ENCODE results near the gene SLC35F4.

GRCh38 chr14:57736391-57736790 lies 129.5 kb downstream of the SLC35F4 start:
- TF ChIP-seq SREBF2 (IDR thresholded peaks at IDR 0.05; ENCODE audit: low read length) = no peak
- no peak for TF ChIP-seq PAX5 (IDR thresholded peaks at IDR 0.05; ENCODE audit: borderline replicate concordance, low read depth, low read length)
- TF ChIP-seq CTCF (IDR thresholded peaks at IDR 0.05 in 2 of 3, conservative IDR thresholded peaks at IDR 0.05 in 1 of 3; ENCODE audit: control insufficient read depth in 2 of 3, extremely low read depth in 1 of 3, insufficient read depth in 1 of 3, low read depth in 3 of 3, low read length in 3 of 3) = no peak
- no peak for TF ChIP-seq NKRF (conservative IDR thresholded peaks at IDR 0.05)
- no peak for TF ChIP-seq POLR2A (IDR thresholded peaks at IDR 0.05; ENCODE audit: low read depth, low read length)
- no peak for TF ChIP-seq PKNOX1 (IDR thresholded peaks at IDR 0.05)
- TF ChIP-seq RCOR1 (conservative IDR thresholded peaks at IDR 0.05; ENCODE audit: low read depth, low read length) = no peak
- no peak for TF ChIP-seq MYC (IDR thresholded peaks at IDR 0.05; ENCODE audit: insufficient read depth, insufficient read length, insufficient replicate concordance, low read length, severe bottlenecking)
- no peak for TF ChIP-seq GABPA (IDR thresholded peaks at IDR 0.05; ENCODE audit: low read depth)
- TF ChIP-seq NR2C2 (IDR thresholded peaks at IDR 0.05; ENCODE audit: borderline replicate concordance, control insufficient read depth, insufficient read length, low read depth) = no peak
- TF ChIP-seq EZH2 (IDR thresholded peaks at IDR 0.05; ENCODE audit: borderline replicate concordance, control insufficient read depth, low read depth, low read length) = no peak
